Natural killer cell (primary cell): ENCODE results near the gene PRDX6. TPM values are rescaled to one million over a fixed set of nuclear protein-coding genes. Genes with fewer than 3 reads are reported as not detected.

Experiments used
- ATAC-seq, 3 donors: fragments of 150-1000 bp in 2 of 3; fragments of 200-7000 bp in 1 of 3; cut with Tn5 transposase; 1 replicate in 1 of 3; 2 replicates in 2 of 3; pipeline ENCODE4 v1.10.0; 2021; ENCODE audit warnings: mild to moderate bottlenecking in 2 of 3, moderate library complexity in 2 of 3
- DNase-seq, 2 donors: peaks; one replicate each; pipeline versions ENCODE4 v3.0.0 to v3.0.0-alpha.2; 2013 to 2021; ENCODE audit warnings: mixed read lengths in 1 of 2
- H3K27ac ChIP-seq: one replicate; pipeline ENCODE4 v1.5.1; 2013; ENCODE audit warnings: mild to moderate bottlenecking, low read length
- H3K27me3 ChIP-seq: one replicate; pipeline ENCODE4 v1.6.1; 2013; ENCODE audit warnings: low read length; ENCODE audit not compliant: control insufficient read depth, insufficient read depth
- H3K36me3 ChIP-seq: one replicate; pipeline ENCODE4 v1.6.1; 2013; ENCODE audit warnings: low read length; ENCODE audit not compliant: control insufficient read depth, insufficient read depth
- H3K4me1 ChIP-seq: one replicate; pipeline ENCODE4 v1.6.1; 2013; ENCODE audit warnings: low read length; ENCODE audit not compliant: control insufficient read depth, insufficient read depth
- H3K4me3 ChIP-seq: one replicate; pipeline ENCODE4 v1.5.1; 2013; ENCODE audit warnings: low read length
- H3K9me3 ChIP-seq: one replicate; pipeline ENCODE4 v1.6.1; 2013; ENCODE audit warnings: low read length; ENCODE audit not compliant: control insufficient read depth, insufficient read depth
- H3K27ac Mint-ChIP-seq, 2 donors: one replicate each; pipeline ENCODE4 v1.8.0; 2022; ENCODE audit warnings: mild to moderate bottlenecking in 2 of 2, mixed read lengths in 2 of 2, moderate library complexity in 1 of 2
- H3K27me3 Mint-ChIP-seq, 2 donors: one replicate each; pipeline ENCODE4 v1.8.0; 2022; ENCODE audit warnings: low read depth in 2 of 2, mixed read lengths in 2 of 2
- H3K36me3 Mint-ChIP-seq: one replicate; pipeline ENCODE4 v1.8.0; 2022; ENCODE audit warnings: mixed read lengths
- H3K4me1 Mint-ChIP-seq, 2 donors: one replicate each; pipeline ENCODE4 v1.8.0; 2022; ENCODE audit warnings: mixed read lengths in 2 of 2
- H3K4me3 Mint-ChIP-seq: one replicate; pipeline ENCODE4 v1.8.0; 2022; ENCODE audit warnings: mild to moderate bottlenecking, moderate library complexity, mixed read lengths
- H3K9me3 Mint-ChIP-seq, 2 donors: one replicate each; pipeline ENCODE4 v1.8.0; 2022; ENCODE audit warnings: mixed read lengths in 2 of 2
- CTCF ChIP-seq: fragments of 200-600 bp; IDR thresholded peaks from one replicate; pipeline ENCODE4 v1.8.0; 2022; ENCODE audit warnings: antibody characterized with exemption
- intact Hi-C: fragments of 100-400 bp; cut with micrococcal nuclease; formaldehyde crosslinking; loops from one replicate; pipeline ENCODE4 v1.14.2; 2022
- total RNA-seq, 4 donors: library from RNA; stranded (reverse); fragments of 120-200 nt in 1 of 4; gene quantifications; one replicate each; pipeline versions ENCODE4 v1.2.3 to v1.2.4, GENCODE V29; 2013 to 2022

PRDX6 gene
- total RNA-seq, 3 donors from 2014 or later (not counting 1 experiment from before 2014, with no cell fraction given), result 95.2 to 99.9 (median 99.9) TPM

- intact Hi-C loops, result no loop called here
- no peaks in the 10 kb centered on the region for H3K27me3 ChIP-seq
- H3K4me1 ChIP-seq, result no peaks in the 10 kb centered on the region
- H3K36me3 ChIP-seq, result no peaks in the 10 kb centered on the region
- ATAC-seq (no peak), DNase-seq (no peak)
- H3K27me3 Mint-ChIP-seq, result peaks cover 0 to 10% of the 10 kb centered on the region in 2 donors
- no peak overlapping the region for H3K27ac Mint-ChIP-seq
- H3K9me3 Mint-ChIP-seq, result no peaks in the 10 kb centered on the region
- H3K4me3 Mint-ChIP-seq, result no peak overlapping the region
- TF ChIP-seq CTCF, result no peak
- H3K36me3 Mint-ChIP-seq, result no peaks in the 10 kb centered on the region
- H3K27ac ChIP-seq, result no peak overlapping the region
- H3K9me3 ChIP-seq, result no peaks in the 10 kb centered on the region
- H3K4me1 Mint-ChIP-seq, result peaks cover 8 to 9% of the 10 kb centered on the region in 2 donors
- H3K4me3 ChIP-seq, result no peak overlapping the region
These were observed 59.1 kb downstream of the PRDX6 start for GRCh38 chr1:173536223-173536622.

Other genes starting within 250 kb of the PRDX6 start
- not detected for gene SLC9C2, start 125.7 kb downstream of the PRDX6 start, total RNA-seq
- not detected for gene TEX50, start 158.0 kb downstream of the PRDX6 start, total RNA-seq
- not detected for gene ANKRD45, start 192.5 kb downstream of the PRDX6 start, total RNA-seq
- 10 to 100 TPM; 31.4 to 34.5 (median 33.1) TPM for gene KLHL20, start 237.6 kb downstream of the PRDX6 start, total RNA-seq